ENCODE results near the gene FH.

FH gene

DNA sequence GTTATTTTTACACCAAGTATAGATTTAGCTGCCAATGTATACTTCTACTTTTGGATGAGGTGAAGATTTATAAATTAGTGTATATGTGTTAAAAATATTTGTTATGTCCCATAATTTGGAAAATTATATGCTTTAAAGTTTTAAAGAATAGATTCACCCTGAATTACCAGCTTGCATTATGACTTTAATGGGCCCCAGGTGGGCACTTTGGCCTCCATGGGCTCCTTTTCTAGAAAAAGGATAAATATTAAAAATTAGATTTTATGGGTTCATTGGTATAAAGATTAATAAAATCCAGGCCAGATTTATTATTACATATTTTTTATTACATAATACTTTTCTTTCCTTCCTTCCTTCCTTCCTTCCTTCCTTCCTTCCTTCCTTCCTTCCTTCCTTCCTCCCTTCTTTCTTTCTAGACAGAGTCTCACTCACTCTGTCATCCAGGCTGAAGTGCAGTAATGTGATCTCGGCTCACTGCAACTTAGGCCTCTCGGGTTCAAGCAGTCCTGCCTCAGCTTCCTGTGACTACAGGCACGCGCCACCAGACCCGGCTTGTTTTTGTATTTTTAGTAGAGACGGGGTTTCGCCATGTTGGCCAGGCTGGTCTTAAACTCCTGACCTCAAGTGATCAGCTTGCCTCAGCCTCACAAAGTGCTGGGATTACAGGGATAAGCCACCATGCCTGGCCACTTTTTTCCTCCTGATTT lies 34.5 kb upstream of the FH start:
- Histone ChIP-seq H2AFZ (ENCODE audit: low read length) (no peak overlapping the region), H3K36me3 (ENCODE audit: insufficient read depth, low read length) (no peaks in the 10 kb centered on the region), H3K4me1 (ENCODE audit: insufficient read depth, low read length, poor library complexity, severe bottlenecking) (no peaks in the 10 kb centered on the region), H3K9me2 (replicated peaks; ENCODE audit: low read depth, low read length) (no peaks in the 10 kb centered on the region), H3F3A (ENCODE audit: low read depth) (no peaks in the 10 kb centered on the region), H3K4me3 (ENCODE audit: low read length, poor library complexity, severe bottlenecking) (no peak overlapping the region), H3K9me3 (ENCODE audit: insufficient read depth, low read depth, low read length) (no peaks in the 10 kb centered on the region), H3K27me3 (ENCODE audit: insufficient read depth, low read length, poor library complexity, severe bottlenecking) (no peaks in the 10 kb centered on the region), H3K4me2 (ENCODE audit: low read depth, low read length, poor library complexity, severe bottlenecking) (no peak overlapping the region), H4K20me1 (ENCODE audit: insufficient read depth, low read length, poor library complexity, severe bottlenecking) (no peaks in the 10 kb centered on the region), H3K79me2 (ENCODE audit: insufficient read depth, low read length) (no peaks in the 10 kb centered on the region), H3K9ac (ENCODE audit: low read depth, low read length, poor library complexity, severe bottlenecking) (no peak overlapping the region)
- TF ChIP-seq EZH2phosphoT487 (IDR thresholded peaks at IDR 0.05; ENCODE audit: borderline replicate concordance): no peak
- TF ChIP-seq, protein P1, sequence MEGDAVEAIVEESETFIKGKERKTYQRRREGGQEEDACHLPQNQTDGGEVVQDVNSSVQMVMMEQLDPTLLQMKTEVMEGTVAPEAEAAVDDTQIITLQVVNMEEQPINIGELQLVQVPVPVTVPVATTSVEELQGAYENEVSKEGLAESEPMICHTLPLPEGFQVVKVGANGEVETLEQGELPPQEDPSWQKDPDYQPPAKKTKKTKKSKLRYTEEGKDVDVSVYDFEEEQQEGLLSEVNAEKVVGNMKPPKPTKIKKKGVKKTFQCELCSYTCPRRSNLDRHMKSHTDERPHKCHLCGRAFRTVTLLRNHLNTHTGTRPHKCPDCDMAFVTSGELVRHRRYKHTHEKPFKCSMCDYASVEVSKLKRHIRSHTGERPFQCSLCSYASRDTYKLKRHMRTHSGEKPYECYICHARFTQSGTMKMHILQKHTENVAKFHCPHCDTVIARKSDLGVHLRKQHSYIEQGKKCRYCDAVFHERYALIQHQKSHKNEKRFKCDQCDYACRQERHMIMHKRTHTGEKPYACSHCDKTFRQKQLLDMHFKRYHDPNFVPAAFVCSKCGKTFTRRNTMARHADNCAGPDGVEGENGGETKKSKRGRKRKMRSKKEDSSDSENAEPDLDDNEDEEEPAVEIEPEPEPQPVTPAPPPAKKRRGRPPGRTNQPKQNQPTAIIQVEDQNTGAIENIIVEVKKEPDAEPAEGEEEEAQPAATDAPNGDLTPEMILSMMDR (conservative IDR thresholded peaks at IDR 0.05; ENCODE audit: low read length): no peak

DNA sequence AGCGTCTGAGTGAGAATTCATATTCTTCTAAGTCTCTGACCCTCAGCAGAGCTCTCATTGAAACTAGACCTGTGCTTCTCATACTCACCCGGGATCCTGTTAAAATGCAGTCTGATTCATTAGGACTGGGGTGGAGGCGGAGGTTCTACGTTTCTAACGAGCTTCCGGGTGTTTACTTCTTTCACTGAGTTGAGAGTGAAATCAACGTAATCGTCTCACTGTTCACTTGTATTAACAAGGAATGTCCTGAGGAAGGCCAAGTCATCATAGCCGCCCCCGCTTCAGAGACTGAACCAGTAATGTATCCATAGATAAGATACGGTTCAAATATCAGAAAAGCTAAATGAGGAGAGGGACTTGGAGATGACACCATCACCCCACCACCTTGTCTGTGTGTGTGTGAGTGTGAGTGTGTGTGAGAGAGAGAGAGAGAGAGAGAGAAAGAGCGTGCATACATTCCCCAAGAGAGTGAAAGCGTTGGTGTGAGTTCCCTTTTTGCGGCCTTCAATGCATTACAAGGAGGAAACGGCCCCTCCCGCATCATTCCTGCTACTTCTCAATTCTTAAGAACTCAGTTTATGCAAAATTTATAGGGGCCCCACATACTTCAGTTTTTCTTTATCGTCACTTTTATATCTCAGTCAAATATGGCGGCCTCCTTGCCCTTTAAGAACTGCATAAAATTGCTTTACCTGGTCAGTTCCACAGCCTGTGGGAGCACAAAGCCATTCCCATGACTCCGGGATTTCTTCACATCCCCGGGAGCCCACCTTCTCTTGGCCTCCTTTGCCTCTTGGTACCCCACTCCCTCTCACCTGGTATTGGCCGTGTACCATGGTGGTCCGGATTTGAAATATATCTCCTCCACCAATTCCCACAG lies 32.4 kb upstream of the FH start:
- Histone ChIP-seq H4K20me1 (ENCODE audit: insufficient read depth, low read length, poor library complexity, severe bottlenecking) (no peaks in the 10 kb centered on the region), H3K9ac (ENCODE audit: low read depth, low read length, poor library complexity, severe bottlenecking) (no peak overlapping the region), H3K9me2 (replicated peaks; ENCODE audit: low read depth, low read length) (no peaks in the 10 kb centered on the region), H3K4me2 (ENCODE audit: low read depth, low read length, poor library complexity, severe bottlenecking) (no peak overlapping the region), H3K79me2 (ENCODE audit: insufficient read depth, low read length) (no peaks in the 10 kb centered on the region), H3K9me3 (ENCODE audit: insufficient read depth, low read depth, low read length) (no peaks in the 10 kb centered on the region), H3K4me3 (ENCODE audit: low read length, poor library complexity, severe bottlenecking) (no peak overlapping the region), H2AFZ (ENCODE audit: low read length) (no peak overlapping the region), H3F3A (ENCODE audit: low read depth) (no peaks in the 10 kb centered on the region), H3K4me1 (ENCODE audit: insufficient read depth, low read length, poor library complexity, severe bottlenecking) (no peaks in the 10 kb centered on the region), H3K27me3 (ENCODE audit: insufficient read depth, low read length, poor library complexity, severe bottlenecking) (no peaks in the 10 kb centered on the region), H3K36me3 (ENCODE audit: insufficient read depth, low read length) (no peaks in the 10 kb centered on the region)
- TF ChIP-seq, protein P1 (conservative IDR thresholded peaks at IDR 0.05; ENCODE audit: low read length): no peak
- no peak for TF ChIP-seq EZH2phosphoT487 (IDR thresholded peaks at IDR 0.05; ENCODE audit: borderline replicate concordance)

DNA sequence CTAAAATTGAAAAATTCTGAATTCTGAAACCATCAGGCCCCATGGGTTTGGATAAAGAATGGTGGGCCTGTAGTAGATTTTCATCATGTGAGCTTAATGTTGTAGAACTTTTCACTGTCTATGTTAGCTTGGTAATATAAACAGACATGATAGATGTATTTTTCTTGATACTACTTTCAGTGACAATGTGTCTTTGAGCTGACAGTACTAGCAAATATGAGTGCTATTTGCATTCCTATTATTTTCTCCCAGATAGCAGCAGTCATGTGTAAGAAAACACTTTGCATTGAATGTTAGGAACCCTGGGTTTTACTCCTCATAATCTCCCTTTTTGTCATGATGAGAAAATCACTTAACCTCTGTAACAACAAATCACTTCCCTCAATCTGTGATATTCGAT lies 30.8 kb upstream of the FH start:
- Histone ChIP-seq H3K9me2 (replicated peaks; ENCODE audit: low read depth, low read length) (no peaks in the 10 kb centered on the region), H3K27me3 (ENCODE audit: insufficient read depth, low read length, poor library complexity, severe bottlenecking) (no peaks in the 10 kb centered on the region), H3K9me3 (ENCODE audit: insufficient read depth, low read depth, low read length) (no peaks in the 10 kb centered on the region), H3K79me2 (ENCODE audit: insufficient read depth, low read length) (no peaks in the 10 kb centered on the region), H3K9ac (ENCODE audit: low read depth, low read length, poor library complexity, severe bottlenecking) (no peak overlapping the region), H3K4me3 (ENCODE audit: low read length, poor library complexity, severe bottlenecking) (no peak overlapping the region), H3F3A (ENCODE audit: low read depth) (no peaks in the 10 kb centered on the region), H2AFZ (ENCODE audit: low read length) (no peak overlapping the region), H3K4me2 (ENCODE audit: low read depth, low read length, poor library complexity, severe bottlenecking) (no peak overlapping the region), H3K36me3 (ENCODE audit: insufficient read depth, low read length) (no peaks in the 10 kb centered on the region), H4K20me1 (ENCODE audit: insufficient read depth, low read length, poor library complexity, severe bottlenecking) (no peaks in the 10 kb centered on the region), H3K4me1 (ENCODE audit: insufficient read depth, low read length, poor library complexity, severe bottlenecking) (no peaks in the 10 kb centered on the region)
- TF ChIP-seq EZH2phosphoT487 (IDR thresholded peaks at IDR 0.05; ENCODE audit: borderline replicate concordance): no peak
- TF ChIP-seq, protein P1 (conservative IDR thresholded peaks at IDR 0.05; ENCODE audit: low read length): no peak
